ENCODE measurements around the gene PTPRN2.

DNA sequence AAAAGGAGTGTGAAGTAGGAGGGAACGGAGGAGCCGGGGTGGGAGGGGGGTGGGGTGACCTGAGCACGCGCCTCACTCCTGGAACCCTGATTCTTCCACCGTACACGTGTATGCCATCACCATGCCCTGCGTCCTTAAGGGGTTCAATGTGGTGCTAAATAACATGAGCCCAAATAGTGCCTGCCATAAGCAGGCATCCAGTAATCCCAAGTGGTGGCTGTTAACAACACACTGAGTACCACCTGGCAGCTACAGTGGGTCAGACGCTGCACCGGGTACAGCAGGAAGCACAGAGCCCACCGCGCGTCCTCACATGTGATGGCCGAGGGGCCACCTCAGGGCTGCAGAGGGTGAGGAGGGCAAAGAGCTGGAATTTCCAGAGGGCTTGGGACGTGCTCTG is 81.9 kb downstream of the PTPRN2 start:
- no peak for TF ChIP-seq EZH2 (IDR thresholded peaks at IDR 0.05; ENCODE audit: low read length, missing control alignments)
- TF ChIP-seq, protein P1, sequence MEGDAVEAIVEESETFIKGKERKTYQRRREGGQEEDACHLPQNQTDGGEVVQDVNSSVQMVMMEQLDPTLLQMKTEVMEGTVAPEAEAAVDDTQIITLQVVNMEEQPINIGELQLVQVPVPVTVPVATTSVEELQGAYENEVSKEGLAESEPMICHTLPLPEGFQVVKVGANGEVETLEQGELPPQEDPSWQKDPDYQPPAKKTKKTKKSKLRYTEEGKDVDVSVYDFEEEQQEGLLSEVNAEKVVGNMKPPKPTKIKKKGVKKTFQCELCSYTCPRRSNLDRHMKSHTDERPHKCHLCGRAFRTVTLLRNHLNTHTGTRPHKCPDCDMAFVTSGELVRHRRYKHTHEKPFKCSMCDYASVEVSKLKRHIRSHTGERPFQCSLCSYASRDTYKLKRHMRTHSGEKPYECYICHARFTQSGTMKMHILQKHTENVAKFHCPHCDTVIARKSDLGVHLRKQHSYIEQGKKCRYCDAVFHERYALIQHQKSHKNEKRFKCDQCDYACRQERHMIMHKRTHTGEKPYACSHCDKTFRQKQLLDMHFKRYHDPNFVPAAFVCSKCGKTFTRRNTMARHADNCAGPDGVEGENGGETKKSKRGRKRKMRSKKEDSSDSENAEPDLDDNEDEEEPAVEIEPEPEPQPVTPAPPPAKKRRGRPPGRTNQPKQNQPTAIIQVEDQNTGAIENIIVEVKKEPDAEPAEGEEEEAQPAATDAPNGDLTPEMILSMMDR (conservative IDR thresholded peaks at IDR 0.05 in 1 of 2, IDR thresholded peaks at IDR 0.05 in 1 of 2; ENCODE audit: low read depth in 1 of 2, low read length in 2 of 2): no peak

Measured in fibroblast of lung (primary cell).